SW480 (cell line): Measurements from ENCODE around the gene FNDC3B.

ENCODE experiments used
- DNase-seq: peaks from one replicate; pipeline ENCODE4 v3.0.0-alpha.2; 2016; ENCODE audit warnings: low spot score

The FNDC3B gene

DNA sequence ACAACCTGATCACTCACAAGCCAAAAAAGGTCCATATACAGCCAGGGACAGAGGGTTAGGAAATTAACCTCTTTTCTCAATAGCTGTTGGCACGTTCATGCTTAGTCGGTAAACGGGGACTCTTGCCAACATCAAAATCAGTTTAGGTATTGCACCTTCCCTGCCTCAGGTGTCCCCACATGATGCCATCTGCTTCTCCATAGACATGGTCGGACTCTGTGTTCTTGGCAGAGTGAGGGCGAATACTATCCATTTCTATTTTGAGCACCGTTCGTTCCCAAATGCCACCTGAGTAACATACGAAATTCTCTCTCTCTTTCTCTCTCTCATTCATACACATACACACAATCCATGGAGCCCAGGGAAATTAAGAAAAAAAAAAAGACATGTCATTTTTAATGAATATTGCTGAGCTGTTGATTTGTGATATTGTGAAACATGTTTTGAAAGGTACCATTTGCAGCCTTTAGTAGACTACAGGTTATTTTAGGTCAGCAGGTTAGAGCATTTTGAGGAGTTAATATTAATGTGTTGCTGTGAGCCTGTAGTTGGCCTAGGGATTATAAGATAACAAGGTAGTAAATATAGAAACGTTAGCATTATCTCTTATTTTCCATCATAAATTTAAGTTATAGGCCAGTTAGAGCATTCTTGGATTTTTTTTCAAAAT is 330.3 kb downstream of the FNDC3B start:
- DNase-seq, result no peak

DNA sequence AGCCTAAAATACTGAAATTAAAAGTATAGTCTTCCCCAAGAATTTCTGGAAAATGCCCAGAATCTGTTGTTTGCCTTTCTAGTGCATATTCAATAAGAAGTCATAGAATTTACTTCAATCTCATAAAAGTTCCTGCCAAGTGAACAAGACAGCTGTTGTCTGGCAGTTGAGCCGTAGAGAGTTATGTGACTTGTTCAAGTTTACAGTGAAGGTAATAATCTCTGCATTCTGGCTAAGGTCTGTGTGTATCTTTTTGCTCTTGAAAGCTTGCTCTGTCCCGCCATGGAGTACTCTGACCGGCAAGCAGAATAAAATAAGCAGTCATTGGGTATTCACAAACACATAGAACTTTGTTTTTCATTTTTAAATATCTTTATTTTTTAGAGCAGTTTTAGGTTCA is 331.0 kb downstream of the FNDC3B start:
- DNase-seq, result no peak

- DNase-seq, result no peak
These were observed 332.2 kb downstream of the FNDC3B start for GRCh38 chr3:172371544-172371943.

GRCh38 chr3:172372895-172373294 is 333.5 kb downstream of the FNDC3B start:
- no peak for DNase-seq

- DNase-seq, result no peak
These were observed 334.5 kb downstream of the FNDC3B start for GRCh38 chr3:172373912-172374311.

- no peak for DNase-seq
These were observed 335.9 kb downstream of the FNDC3B start for GRCh38 chr3:172375206-172375850.

GRCh38 chr3:172376402-172376801 is 337.0 kb downstream of the FNDC3B start:
- DNase-seq, result no peak

GRCh38 chr3:172376881-172377280 is 337.5 kb downstream of the FNDC3B start:
- DNase-seq, result no peak

DNA sequence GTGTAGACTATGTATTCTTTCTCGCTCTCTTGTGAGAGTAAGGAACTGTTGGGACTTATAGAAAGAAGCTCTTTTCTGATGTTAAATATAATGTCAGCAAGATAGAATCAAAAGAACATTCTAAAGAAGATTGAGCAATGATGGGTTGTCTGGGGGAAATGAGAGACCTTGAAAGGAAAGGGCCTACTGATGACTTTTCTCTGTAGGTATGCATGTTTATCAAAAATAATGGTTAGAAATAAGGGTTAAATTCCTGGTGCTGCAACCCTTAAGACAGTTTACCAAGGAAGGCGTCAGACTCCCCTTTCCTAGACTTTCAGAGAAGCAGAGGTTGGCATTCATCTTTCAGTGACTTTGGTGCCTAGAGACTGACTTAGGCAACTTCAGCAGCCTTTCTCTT is 339.1 kb downstream of the FNDC3B start:
- no peak for DNase-seq

DNA sequence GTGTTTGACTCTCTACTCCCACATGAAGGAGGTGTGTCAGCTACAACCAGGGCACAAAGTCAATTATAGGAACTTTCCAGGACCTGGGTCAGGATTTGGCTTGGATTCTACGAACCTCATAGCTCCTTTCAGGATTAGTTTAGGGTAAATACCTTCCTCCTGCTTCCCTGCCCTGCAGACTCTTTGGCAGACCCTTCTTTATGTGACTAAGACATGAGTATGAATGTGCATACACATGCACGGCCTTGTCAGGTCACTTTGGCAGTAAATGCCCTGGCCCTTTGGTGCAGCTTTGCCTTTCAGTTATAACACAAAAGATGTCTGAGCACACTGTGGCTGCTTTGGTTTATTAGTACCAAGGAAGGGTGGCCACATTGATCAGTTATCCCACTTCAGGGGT is 340.0 kb downstream of the FNDC3B start:
- DNase-seq, result no peak

DNA sequence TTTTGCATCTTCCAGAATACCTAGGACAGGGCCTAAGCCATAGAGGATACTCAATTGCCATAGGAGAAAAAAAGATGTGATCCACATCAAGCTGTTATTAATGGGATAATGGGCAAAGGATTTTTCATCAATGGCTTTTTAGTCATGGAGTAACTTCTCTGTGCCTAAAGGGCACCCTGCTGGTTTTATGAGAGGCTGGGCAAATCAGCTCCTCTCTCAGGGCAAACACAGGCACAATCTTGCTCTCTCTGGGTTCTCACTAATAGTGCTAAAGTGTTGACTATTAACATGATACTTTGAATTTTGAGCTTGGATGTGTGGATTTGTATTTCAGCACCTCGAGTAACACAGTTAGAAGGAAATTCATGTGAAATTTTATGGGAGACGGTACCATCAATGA is 341.3 kb downstream of the FNDC3B start:
- DNase-seq, result no peak

GRCh38 chr3:172383306-172383796 is 344.0 kb downstream of the FNDC3B start:
- DNase-seq, result no peak

- DNase-seq, result no peak
These were observed 345.5 kb downstream of the FNDC3B start for GRCh38 chr3:172384836-172385235.

GRCh38 chr3:172387728-172388127 is 348.4 kb downstream of the FNDC3B start:
- DNase-seq, result no peak

GRCh38 chr3:172388412-172389078 is 349.2 kb downstream of the FNDC3B start:
- no peak for DNase-seq

DNA sequence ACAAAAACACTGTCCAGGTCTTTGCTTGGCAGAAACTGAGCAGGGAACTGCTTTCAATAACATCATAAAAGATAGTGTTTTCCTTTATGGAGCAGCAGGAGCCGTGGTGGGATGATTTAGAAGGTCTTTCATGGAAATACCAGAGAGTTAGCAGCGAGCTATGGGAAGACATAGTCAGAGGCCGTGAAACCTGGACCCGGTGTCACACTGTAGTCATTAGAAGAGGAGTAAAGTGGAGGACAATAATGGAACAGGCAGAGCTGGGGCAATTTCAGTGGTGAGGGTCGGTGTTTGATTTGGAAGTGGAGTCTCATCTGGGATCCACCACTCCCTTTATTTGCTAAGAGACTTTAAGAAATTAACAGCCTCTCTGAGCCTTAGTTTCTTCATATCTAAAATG is 351.4 kb downstream of the FNDC3B start:
- no peak for DNase-seq

DNA sequence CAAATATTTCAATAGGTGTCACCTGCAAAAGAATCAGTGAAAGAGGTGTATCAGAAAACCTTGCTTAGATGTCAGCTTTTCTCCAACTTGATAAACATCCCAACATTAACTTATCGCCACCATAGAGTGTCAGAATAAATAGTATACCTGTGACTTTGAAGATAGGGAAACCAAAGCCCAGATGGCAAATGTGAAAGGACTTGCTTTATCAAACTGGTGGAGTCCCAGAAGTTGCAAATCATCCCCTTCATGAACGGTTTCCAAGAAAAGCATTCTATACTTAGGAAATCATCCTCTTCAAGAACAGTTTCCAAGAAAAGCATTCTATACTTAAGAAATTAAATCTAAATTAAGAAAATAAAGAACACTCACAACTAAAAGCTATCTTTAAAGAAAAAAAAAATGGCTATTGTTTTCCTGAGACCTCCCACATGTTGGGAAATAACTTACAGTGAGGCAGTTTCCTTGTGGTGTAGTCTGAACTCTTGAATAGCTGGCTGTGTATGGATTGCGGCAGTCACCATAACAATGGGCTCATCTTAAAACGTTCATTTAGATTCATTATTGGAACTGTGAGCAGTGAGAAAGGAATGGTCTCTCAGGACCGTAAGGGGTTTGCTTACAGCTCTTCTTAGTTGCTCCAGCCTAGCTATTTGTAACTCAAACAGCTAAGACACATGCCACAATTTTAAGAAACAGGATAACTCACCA is 352.4 kb downstream of the FNDC3B start:
- DNase-seq, result no peak

DNA sequence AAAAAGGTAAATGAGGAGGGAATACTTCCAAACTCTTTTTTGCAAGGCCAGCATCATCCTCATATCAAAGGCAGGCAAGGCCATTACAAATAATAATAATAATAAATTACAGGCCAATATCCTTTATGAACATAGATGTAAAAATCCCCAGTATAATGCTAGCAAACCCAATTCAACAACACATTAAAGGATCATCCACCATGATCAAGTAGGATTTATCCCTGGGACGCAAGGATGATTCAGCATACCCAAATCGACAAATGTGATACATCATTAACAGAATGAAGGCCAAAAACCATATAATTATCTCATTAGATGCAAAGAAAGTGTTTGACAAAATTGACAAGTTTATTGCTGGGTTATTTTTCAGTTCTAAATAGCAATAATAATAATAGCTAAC is 355.3 kb downstream of the FNDC3B start:
- DNase-seq, result no peak

- DNase-seq, result no peak
These were observed 357.0 kb downstream of the FNDC3B start for GRCh38 chr3:172396400-172396799.

- no peak for DNase-seq
These were observed 358.5 kb downstream of the FNDC3B start for GRCh38 chr3:172397716-172398405.

DNA sequence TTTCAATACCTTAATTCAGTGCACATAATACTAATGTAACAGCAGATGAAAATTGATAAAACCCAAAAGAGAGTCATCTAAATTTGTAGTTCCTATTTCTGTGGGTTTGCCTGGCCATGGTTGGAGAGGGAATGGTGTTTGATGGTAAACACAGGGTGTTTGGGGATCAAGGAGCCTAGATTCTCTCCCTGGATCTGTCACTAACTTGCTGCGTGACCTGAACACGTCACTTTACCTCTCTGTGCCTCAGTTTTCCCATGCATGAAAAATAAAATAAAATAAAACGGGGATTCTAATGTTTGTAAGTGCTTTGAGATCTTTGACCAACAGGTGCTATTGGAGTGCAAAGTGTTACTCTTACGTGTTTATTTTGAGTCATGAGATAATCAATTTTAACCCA is 359.1 kb downstream of the FNDC3B start:
- no peak for DNase-seq

DNA sequence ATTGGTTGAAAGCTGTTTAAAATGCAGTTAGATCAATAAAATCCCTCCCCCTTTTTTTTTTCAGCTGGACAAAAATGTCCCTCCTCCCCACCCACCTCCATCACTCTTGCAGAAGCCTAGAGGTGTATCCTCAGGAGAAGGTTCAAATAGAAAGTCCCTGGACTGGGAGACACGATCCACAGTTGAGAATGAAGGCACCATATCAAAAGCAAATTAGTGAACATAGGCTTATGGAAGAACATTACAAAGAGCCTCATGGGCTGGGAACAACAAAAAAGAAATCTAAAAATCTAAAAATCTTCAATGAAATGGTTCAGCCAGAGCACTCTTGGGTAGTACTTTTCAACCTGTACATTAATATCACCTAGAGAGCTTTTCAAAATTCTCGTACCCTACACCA is 362.7 kb downstream of the FNDC3B start:
- no peak for DNase-seq
